NK-92 treated with Interleukin-12 subunit alpha and Interleukin-12 subunit beta, amount 100 ng/mL, for 24 hours (cell line): Measurements from ENCODE around the gene URM1.
"Not testable (repeated sequence)": the region's sequence is repeated elsewhere in the genome, so short reads cannot be mapped to it uniquely, and the experiment has no call there.

Experiments
- DNase-seq: peaks from one replicate; lab custom pipeline; 2025; lab: John Stamatoyannopoulos, UW

Gene URM1

DNA sequence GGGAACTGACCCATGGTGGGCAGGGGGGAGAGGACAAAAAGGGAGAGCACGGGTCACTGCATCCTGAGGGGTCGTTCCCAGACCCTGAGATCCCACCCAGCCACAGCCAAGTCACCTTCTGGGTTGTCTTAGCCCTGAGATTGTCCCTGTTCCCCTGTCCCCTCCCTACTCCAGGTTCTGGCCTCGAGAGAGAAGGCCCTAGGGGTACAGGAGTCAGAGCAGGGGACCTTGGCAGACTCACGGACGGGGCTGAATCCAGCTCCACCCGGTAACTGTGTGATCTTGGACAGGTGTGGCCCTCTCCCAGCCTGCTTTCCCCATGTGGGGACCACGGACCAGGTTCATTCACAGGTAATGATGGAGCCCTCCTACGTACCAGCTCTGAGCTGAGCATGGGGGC is 38.3 kb downstream of the URM1 start:
- DNase-seq, result no peak

DNA sequence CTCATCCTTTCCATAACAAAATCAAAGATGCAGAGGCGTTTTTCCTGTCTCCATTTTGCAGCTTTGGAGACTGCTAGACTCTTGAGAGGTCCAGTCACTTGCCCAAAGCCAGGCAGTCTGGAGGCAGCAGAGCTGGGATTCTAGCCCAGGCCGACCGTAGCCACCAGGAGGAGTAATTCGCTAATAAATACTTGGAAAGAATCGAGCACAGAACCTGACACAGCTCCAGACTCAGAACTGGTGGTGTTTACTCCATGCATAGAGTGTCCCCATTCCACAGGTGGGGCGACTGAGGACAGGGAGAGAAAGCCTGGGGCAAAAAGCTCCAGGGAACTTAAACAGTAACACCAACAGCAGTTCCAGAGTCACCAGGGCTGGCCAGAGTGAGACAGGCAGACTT is 38.8 kb downstream of the URM1 start:
- DNase-seq, result no peak

DNA sequence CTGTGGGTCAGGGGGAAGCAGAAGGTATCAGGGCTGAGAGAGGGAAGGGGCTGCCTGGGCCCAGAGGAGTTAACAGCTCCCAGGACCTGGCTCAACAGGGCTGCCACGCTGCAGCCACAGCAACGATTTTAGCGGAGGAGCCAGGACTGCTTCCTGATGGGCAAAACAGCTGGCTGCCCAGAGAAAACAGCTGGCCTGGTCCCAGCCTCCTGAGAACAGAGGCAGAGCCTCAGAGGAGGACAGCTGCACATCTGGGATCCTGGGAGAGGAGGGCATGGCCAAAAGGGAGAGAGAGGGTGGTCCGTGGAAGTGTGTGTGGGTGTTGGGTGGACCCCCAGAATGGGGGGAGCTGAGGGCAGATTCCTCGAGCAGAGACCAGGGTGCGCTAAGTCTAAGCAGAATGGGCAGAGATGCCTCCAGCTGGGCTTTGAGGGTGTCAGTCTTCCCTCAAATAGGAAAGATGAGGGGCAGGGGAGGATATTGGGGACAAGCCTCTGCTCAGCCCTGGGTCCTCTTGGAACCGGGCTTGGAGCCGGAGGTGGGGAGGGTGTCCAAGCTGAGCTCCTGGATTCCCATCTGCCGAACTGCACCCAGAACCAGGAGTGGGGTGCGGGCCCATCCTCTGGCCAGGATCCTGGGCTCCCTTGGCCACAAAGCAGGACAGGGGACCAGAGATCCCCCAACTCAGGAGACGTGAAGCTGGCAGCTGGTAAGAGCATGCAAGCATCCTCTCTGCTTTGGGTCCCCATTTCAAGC is 40.4 kb downstream of the URM1 start:
- no peak for DNase-seq

DNA sequence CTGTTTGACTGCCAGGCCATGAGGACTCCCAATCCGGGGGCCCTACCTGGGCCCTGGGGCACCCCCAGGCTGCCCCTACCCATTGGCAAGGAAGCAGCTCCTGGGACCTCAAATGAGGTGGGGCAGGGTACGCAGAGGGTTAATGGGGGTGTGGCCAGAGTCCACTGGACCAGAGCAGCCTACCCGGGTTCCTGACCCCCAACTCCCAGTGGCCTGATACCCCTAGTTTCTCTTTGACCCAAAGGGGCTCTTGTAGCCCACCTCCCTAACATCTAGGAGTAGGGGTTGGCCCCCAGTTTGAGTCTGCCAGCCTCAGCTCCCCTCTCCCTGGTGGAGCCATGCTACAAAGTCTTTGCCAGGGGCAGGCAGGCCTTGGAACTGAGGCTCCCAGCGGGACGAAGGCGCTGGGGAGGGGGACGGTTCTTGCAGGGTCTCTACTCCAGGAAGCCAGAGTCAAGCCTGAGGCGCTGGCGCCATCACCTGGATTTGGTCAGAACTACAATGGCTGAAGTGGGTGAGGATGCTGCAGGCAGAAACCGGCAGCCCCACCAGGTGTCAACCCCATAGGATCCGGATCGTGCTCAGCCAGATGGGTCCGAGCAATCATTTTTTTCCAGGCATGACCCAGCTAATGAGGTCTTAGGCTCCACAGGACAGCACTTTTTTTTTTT is 41.1 kb downstream of the URM1 start:
- DNase-seq, result no peak

DNA sequence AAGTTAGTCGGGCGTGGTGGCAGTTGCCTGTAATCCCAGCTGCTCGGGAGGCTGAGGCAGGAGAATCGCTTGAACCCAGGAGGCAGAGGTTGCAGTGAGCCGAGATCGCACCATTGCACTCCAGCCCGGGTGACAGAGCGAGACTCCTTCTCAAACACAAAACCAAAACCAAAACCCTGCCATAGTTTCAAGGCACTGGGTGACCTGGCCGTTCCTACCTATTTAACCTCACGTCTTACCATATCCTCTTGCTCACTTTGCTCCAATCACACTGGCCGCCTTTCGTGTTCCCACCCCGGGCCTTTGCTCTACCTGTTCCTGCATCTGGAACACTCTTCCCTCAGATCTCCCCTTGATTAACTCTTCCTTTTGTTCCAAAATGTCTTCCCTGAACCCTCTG is 42.6 kb downstream of the URM1 start:
- DNase-seq, result not testable (repeated sequence)

DNA sequence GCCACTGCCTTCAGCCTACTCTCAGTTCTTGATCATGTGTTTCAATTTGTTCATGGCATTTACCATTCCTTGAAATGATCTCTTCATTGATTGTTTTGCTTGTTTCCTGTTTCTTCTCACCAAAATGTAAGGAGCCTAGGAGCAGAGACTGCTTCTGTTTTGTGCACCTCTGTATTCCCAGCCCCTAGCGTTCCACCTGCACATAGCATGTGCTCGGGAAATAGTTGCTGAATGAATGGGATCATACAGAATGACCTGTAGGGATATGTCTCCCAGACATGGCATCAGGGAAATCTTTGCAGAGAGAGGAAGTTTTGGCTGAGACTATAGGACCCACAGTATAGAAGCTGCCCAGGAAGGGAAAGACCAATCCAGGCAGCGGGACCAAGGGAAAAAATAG is 43.3 kb downstream of the URM1 start:
- DNase-seq, result no peak

DNA sequence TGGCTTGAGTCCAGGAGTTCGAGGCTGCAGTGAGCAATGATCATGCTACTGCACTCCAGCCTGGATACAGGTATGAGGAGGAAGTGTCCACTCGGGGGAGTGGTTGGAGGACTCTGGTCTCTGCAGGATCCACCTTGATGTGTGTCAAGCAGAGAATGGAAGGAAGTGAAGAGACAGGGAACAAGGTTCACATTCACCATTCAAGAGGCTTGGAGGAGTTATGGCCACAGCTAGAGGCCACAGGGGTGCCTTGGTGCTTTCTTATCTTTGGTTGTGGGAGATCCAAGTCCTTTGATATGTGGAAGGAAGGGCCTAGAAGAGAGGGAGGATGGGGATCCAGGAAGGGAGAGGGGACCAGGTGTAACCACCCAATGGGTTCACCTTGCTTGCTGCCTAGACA is 44.1 kb downstream of the URM1 start:
- DNase-seq, result no peak

DNA sequence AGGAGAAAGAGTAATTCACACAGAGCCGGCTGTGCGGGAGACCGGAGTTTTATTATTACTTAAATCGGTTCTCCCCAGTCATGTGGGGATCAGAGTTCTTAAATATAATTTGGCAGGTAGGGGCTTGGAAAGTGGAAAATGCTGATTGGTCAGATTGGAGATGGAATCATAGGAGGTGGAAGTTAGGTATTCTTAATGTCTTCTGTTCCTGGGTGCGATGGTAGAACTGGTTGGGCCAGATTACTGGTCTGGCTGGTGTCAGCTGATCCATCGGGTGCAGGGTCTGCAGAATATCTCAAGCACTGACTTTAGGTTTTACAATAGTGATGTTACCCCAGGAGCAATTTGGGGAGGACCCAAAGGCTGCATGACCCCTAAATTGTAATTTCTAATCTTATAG is 44.8 kb downstream of the URM1 start:
- DNase-seq, result no peak

DNA sequence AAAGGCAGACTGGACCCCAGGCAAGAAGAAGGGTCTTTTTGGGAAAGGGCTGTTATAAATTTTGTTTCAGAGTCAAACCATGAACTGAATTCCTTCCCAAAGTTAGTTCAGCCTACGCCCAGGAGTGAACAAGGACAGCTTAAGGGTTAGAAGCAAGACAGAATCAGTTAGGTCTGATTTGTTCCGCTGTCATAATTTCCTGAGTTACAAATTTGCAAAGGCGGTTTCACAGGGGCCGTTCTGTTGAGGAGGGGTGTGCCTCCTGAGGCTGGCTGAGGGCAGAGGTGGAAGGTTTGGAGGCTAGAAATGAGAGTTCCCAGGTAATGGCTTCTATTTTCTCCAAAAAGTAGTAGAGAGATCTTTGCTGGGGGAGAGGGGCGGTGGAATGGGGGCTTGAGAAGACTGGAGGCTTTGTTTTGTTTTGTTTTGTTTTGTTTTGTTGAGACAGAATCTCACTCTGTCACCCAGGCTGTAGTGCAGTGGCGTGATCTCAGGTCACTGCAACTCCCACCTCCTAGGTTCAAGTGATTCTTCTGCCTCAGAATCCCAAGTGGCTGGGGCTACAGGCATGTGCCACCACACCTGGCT is 45.4 kb downstream of the URM1 start:
- no peak for DNase-seq

DNA sequence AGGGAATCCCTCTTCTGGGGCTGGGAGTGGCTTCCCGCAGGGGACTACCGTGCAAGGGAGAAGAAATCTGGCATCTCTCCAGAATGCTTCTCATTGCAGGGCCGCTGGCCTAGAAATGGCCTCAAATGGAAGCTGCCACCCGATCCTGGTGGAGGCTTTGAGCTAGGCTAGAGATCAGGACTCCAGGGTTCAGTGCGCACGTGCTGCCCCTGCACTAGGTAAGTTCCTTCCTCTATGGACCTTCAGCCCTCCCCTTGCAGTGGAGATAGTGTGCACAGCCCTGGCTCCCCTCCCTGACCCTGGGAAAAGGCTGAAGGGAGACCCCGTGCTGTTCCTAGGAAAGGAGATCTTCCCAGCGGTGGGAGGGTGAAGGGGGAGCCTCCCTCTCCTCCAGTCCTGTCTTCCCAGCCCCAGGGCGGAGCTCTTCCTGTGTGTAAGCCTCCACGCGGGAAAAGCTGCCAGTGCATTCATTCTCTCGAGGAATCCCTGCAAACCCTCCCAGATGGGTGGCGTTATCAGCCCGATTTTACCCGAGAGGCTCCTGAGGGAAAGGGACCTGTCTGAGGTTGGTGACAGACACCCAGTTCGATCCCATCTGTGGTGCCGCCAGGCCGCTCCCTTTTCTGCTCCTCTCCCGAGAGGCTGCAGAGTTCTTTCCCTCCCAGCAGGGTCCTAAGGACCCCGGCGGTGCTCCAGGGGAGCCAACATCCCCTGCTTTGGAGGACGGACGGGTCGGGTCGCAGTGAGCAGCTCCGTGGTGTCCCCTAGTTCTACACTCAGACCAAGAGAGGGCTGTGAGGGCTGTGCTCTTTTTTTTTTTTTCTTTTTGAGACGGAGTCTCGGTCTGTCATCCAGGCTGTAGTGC is 48.1 kb downstream of the URM1 start:
- no peak for DNase-seq

DNA sequence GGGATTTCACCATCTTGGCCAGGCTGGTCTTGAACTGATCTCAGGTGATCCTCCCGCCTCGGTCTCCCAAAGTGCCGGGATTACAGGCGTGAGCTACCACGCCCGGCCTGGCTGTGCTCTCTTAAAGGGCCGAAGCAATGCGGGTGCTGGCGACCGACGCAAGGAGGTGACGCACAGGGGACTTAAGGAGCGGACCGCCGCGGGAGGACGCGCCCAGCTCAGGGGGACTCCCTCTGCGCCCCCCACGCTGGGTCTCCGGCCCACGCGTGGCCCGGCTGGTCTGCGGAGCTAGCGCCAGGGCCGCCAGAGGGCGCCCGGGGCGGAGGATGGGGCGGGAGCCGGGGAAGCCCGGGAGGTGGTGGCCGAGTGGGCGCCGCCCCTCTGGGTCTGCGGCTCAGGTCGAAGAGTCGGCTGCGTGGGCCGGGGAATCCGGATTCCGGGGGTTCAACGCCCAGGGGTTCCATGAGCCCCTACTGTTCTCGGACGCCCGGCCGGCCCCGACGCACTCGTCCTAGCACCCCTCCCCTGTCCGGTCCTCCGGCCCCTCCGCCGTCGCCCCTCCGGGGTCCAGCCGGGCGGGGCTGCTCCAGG is 49.0 kb downstream of the URM1 start:
- no peak for DNase-seq

DNA sequence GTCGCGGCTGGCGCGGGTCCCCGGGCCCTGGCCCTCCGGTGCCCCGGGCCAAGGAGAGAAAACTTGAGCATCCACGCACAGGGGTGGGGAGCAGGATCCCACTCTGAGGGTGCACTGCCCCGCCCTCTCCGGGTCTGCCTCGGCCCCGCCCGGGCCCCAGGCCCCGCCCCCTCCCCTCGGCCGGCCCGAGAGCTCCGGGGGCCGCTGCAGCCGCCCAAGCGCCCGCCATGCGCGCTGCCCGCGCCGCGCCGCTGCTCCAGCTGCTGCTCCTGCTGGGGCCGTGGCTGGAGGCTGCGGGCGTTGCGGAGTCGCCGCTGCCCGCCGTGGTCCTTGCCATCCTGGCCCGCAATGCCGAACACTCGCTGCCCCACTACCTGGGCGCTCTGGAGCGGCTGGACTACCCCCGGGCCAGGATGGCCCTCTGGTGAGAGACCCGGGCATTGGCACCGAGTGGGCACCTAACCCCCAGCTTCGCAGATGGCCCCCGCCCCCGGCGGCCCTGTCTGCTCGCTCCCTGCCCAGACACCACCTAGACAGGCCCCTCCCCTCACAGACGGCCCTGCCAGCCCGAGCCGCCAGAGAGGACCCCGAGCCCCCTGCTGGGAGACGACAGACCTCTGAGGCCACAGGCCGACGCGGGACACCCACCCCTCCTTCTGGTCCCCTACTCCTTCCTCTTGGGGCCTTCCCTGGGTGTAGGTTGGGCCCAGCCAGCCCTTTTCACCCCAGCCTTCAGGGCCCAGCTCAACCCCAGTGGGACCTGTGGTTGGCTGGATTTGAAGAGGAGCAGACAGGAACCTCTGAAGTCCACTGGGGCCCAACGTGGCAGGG is 49.7 kb downstream of the URM1 start, which contains the start of gene CERCAM:
TSS of gene CERCAM (plus strand) at position 207 of the 831 bp plus-strand sequence. CDS start at position 228, 21 bp downstream.
- no peak for DNase-seq

DNA sequence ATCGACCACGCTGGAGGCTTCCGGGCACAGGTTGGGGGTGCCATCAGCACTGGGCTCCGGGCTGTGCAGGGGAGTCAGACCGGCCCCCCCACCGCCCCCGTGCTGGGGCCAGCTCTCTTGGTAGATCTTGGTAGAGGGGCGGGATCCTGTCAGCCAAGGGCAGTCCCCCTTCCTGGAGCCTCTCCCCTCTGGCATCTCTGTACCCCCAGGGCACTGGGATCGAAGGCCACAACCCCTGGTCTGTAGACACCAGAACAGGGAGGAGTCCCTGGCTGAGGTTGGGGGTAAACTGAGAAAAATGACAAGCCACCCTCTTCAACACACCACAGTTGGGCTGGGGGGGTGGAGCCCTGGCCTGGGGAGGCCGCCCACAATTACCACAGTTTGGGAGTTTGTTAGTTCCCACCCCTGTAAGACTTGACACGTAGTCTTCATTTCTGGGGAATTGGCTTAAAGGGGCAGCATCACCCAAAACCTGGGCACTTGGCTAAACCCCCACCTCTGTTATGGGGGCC is 50.4 kb downstream of the URM1 start:
- DNase-seq, result no peak

DNA sequence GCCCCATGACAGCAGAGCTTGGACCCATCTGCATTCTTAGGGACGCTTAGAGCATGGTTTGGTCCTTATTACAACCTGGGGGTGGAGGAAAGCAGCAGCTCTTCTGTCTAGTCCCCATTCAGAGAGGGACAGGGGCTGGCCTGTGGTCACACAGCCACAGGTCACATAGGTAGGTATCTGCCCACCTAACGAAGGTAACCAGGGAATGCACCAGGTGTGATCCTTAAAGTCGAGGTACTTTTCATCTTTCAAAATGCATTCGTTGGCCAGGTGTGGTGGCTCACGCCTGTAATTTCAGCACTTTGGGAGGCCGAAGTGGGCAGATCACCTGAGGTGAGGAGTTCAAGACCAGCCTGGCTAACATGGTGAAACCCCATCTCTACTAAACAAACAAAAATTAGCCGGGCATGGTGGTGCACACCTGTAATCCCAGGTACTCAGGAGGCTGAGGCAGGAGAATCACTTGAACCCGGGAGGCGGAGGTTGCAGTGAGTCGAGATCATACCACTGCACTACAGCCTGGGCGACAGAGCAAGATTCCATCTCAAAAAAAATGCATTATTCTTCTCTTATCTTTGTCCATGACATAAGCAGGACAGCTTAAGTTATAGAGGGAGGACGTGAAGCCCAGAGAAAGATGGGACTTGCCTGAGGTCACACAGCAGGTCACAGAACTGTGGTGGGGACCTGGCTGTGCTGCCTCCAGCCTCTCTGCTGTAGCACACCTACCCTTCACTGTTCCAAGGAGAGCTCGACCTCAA is 51.0 kb downstream of the URM1 start:
- not testable (repeated sequence) for DNase-seq

DNA sequence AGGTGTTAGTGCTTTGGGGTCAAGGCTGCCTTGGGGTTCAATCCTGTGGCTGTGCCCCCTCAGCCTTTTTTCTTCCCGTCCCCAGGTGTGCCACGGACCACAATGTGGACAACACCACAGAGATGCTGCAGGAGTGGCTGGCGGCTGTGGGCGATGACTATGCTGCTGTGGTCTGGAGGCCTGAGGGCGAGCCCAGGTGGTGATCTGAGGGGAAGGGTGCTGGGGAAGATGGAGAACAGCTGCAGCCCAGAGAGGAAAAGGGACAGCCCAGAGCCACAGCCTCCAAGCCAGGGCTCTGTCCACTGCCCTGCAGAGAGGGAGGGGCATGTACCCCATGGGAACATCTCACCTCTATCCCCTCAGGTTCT is 51.6 kb downstream of the URM1 start:
- DNase-seq, result no peak

DNA sequence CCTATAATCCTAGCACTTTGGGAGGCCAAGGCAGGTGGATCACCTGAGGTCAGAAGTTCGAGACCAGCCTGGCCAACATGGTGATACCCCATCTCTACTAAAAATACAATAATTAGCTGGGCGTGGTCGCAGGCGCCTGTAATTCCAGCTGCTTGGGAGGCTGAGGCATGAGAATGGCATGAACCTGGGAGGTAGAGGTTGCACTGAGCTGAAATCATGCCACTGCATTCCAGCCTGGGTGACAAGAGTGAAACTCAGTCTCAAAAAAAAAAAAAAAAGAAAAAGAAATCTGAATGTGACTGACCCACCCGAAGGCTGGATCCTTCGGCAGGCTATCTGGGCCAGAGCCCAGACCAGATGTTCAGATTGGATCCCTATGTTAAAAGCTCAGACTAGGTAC is 52.2 kb downstream of the URM1 start:
- not testable (repeated sequence) for DNase-seq

DNA sequence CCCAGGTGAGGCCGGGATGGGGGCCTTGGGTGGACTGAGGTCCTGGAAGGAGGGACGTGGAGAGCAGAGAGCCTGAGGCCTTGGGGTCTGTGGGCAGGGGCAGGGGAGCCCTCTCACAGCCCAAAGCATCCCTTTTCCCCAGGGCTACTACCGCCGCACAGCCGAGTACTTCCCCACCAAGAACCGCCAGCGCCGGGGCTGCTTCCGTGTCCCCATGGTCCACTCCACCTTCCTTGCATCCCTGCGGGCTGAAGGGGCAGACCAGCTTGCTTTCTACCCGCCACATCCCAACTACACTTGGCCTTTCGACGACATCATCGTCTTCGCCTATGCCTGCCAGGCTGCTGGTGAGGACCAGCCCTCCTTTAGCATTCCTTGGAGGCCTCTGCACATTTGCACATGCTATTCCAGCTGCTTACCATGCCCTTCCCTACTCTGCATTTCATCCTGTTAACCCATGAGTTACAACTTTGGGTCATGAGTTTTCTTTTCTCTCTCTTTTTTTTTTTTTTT is 53.1 kb downstream of the URM1 start:
- DNase-seq, result no peak

DNA sequence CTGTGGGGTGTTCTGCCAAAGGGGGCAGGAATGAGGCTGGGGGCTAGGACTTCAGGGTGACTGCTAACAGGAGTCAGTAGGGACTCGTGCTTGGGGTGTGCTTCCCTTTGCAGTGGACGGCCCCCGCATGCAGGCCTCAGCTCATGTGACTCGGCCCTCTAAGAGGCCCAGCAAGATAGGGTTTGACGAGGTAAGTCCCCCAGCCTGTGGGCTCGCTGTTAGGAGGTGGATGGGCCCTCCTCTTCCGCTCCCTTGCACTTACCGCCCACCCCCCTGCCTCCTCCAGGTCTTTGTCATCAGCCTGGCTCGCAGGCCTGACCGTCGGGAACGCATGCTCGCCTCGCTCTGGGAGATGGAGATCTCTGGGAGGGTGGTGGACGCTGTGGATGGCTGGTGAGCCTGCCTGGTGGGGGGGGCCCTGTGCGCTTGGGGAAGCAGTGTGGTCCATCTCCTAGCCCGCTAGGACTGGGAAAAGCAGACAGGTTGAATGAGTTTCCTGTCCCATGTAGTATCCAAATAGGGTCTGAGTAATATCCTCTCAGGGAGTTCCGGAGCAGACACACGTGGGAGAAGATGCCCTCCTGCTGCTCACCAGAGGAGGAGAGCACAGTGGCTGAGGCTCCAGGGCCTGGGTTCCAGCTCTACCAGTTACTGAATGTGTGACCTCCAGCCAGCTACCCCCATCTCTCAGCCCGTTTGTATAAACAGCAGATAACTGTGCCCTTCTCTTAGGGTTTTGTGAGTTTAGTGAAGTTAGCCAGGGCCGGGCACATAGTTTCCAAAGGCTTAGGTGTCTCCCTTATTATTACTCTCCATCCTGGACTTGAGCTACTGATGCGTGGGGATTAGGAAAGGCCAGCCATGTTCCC is 57.7 kb downstream of the URM1 start:
- DNase-seq, result no peak

DNA sequence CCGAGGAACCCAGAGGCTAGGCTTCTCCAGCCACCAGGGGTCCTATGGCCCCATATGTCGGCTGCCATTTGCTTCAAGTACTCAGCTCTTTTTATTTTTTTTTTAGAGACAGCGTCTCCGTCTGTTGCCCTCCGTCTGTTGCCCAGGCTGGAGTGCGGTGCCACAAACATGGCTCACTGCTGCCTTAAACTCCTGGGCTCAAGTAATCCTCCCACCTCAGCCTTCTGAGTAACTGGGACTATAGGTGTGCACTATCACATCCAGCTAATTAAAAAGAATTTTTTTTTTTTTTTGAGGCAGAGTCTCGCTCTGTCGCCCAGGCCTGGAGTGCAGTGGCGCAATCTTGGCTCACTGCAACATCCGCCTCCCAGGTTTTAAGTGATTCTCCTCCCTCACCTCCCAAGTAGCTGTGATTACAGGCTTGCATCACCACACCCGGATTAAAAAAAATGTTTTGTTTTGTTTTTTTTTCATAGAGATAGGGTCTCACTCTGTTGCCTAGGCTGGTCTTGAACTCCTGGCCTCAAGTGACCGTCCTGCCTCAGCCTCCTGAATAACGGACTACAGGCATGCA is 58.4 kb downstream of the URM1 start:
- DNase-seq, result no peak
